RCC 7860 (cell line): ENCODE results near the gene NDUFV3.
"Not testable (repeated sequence)": the region's sequence is repeated elsewhere in the genome, so short reads cannot be mapped to it uniquely, and the experiment has no call there.

Experiments
- DNase-seq: peaks from one replicate; pipeline ENCODE4 v3.0.0-alpha.2; 2015; ENCODE audit warnings: low spot score
- FAIRE-seq: peaks from 2 replicates; lab custom pipeline; 2012; peaks lifted over from hg19 to GRCh38; lab: Jason Lieb, UNC

Gene NDUFV3

GRCh38 chr21:42933137-42933970, 40.2 kb downstream of the NDUFV3 start:
- not testable (repeated sequence) for FAIRE-seq, DNase-seq

GRCh38 chr21:42933973-42934372, 40.9 kb downstream of the NDUFV3 start:
- DNase-seq, FAIRE-seq: not testable (repeated sequence)

DNA sequence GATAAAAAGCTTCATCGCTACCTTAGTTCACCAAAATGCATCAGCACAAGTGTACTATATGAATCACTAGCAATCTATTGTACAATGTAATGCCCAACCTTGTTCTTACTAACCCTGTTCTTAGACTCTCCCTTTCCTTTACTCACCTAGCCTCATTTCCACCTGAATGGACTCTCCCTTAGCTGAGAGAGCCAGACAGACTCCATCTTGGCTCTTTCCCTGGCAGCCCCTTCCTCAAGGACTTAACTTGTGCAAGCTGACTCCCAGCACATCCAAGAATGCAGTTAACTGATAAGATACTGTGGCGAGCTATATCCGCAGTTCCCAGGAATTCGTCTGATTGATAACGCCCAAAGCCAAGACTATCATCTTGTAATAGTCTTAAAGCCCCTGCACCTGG, 43.3 kb downstream of the NDUFV3 start:
- DNase-seq, FAIRE-seq: not testable (repeated sequence)

GRCh38 chr21:42937034-42937940, 44.2 kb downstream of the NDUFV3 start:
- not testable (repeated sequence) for FAIRE-seq, DNase-seq

- FAIRE-seq (no peak), DNase-seq (no peak)
Observed at GRCh38 chr21:42937960-42938605, 45.0 kb downstream of the NDUFV3 start.

DNA sequence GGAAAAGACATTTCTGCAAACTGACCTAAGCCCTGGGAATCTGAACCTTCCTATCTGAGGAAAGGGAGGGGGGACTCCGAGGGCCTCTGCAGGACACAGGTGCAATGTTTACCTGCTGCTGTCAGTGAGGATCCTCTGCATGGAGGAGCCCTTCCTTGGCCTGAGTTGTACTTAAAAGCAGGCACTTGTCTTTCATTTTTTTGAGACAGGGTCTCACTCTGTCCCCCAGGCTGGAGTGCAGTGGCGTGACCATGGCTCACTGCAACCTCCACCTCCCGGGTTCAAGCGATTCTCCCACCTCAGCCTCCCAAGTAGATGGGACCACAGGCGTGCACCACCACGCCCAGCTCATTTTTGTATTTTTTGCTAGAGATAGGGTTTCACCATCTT, 45.5 kb downstream of the NDUFV3 start:
- not testable (repeated sequence) for FAIRE-seq, DNase-seq

- peak; percentile 87 for FAIRE-seq
Observed at GRCh38 chr21:42939582-42940413, 46.7 kb downstream of the NDUFV3 start.

DNA sequence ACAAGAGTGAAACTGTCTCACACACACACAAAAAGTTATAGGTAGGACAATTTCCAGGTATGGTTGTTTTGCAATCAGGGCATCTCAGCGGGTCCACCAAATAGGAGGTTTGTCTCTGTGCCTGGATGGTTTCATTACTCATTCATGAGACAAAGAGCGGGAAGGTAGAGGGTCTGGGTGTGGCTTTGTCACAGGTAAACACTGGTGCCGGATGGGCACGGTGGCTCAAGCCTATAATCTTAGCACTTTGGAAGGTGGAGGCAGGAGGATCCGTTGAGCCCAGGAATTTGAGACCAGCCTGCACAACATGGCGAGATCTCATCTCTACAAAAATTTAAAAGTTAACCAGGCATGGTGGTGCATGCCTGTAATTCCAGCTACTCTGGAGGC, 48.6 kb downstream of the NDUFV3 start:
- DNase-seq (no peak), FAIRE-seq (no peak)

More at GRCh38 chr21:42939582-42940413, 46.7 kb downstream of the NDUFV3 start:
- peak; percentile 74 for DNase-seq

GRCh38 chr21:42942244-42942643, 49.1 kb downstream of the NDUFV3 start:
- FAIRE-seq (no peak), DNase-seq (no peak)

DNA sequence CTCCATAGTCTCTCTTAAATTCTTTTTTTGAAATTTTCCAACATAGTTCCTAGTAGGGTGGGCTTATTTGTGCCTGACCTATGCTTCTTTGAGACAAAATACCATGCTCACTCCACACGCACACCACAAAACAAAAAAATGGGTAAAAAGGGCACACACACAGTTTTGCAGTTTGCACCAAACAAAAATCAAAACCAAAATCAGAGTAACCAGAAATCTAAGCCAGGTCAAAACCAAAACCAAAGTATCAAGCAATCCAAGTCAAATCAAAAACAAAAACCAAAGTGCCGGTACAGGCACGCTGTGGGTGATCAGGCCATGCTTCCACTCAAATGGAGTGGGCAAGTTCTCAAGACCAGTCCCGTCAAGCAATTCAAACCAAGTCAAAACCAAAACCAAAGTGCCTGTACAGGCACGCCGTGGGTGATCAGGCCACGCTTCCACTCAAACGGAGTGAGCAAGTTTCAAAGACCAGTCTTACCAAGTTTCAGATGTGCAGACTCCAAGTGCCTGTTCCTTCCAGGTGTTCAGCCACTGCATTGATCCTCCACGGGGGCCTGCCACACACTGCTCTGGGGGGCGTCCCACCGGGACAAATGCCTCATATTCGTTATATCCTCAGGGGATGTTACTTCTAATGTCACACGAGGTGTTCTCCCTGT, 56.1 kb downstream of the NDUFV3 start:
- DNase-seq, FAIRE-seq: not testable (repeated sequence)

- DNase-seq: not testable (repeated sequence)
Observed at GRCh38 chr21:42951193-42951592, 58.1 kb downstream of the NDUFV3 start.

DNA sequence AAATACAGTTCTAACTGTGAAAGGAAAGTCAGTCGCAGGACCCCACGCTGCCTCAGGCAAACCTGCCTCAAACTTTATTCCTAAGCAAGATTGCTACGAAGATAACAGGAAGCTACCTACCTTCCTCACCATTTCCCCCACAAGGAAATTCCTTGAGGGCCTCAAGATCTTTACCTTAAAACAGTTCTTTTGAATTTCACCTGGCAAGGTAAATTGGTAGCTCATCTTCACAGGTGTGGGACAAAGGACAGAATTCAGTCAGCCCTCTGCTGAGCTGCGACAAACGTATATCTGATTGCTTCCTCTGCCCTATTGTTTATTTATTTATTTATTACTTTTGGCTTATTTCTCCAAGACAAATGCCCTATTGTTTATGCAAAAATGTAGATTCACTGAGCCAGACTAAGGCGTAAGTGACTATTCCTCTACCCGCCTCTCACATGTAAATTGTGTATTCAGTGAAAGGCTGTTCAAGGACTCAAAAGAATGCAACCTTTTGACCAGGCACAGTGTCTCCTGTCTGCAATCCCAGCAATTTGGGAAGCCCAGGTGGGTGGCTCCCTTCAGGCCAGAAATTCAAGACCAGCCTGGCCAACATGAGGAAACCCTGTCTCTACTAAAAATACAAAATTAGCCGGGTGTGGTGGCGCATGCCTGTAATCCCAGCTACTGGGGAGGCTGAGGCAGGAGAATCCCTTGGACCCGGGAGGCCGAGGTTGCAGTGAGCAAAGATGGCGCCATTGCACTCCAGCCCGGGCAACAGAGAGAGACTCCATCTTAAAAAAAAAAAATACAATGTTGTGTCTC, 63.9 kb downstream of the NDUFV3 start:
- FAIRE-seq (no peak), DNase-seq (no peak)

More at GRCh38 chr21:42951193-42951592, 58.1 kb downstream of the NDUFV3 start:
- FAIRE-seq: not testable (repeated sequence)

DNA sequence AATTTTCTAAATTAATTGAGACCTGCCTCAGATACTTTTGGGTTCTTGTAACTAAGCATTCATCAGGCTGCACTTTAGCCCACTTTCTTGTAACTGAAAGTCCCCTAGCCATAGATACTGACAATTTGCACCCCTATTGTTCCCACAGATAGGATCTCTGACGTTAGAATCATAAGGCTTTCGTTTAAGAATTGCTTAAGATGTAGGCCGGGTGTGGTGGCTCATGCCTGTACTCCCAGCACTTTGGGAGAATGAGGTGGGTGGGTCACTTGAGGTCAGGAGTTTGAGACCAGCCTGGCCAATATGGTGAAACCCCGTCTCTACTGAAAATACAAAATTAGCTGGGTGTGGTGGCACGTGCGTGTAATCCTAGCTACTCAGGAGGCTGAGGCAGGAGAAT, 65.0 kb downstream of the NDUFV3 start:
- not testable (repeated sequence) for FAIRE-seq, DNase-seq

GRCh38 chr21:42959728-42960127, 66.6 kb downstream of the NDUFV3 start:
- FAIRE-seq (no peak), DNase-seq (no peak)

GRCh38 chr21:42962380-42963007, 69.4 kb downstream of the NDUFV3 start:
- no peak for FAIRE-seq
- DNase-seq: no peak
